ENCODE data around the gene PKD2.

PKD2 gene

GRCh38 chr4:87967193-87967592, 40.2 kb upstream of the PKD2 start:
- ChIA-PET CTCF (interaction anchor here (0.8 to 2.0 kb wide), 4 partner anchors 10 to 115 kb away, joined by 3 to 5 read pairs (median 4); no protein-coding TSS in a partner anchor), POLR2A (interaction anchor here (0.6 kb wide), 1 partner anchor 690 kb away, joined by 8 read pairs; no protein-coding TSS in a partner anchor)
- no peak overlapping the region for H3K4me3 ChIP-seq (ENCODE audit: low read depth, low read length)
- no peak for DNase-seq (ENCODE audit: low read depth, low spot score)
- no peak for TF ChIP-seq CTCF (IDR thresholded peaks at IDR 0.05; ENCODE audit: insufficient read depth, low read length, missing control alignments)

- POLR2A ChIA-PET = no interaction called here
- H3K4me3 ChIP-seq (ENCODE audit: low read depth, low read length) = no peak overlapping the region
- no peak for TF ChIP-seq CTCF (IDR thresholded peaks at IDR 0.05; ENCODE audit: insufficient read depth, low read length, missing control alignments)
- DNase-seq (ENCODE audit: low read depth, low spot score) = no peak
- CTCF ChIA-PET = no interaction called here
Measured at GRCh38 chr4:87970121-87970520, 37.3 kb upstream of the PKD2 start.

- POLR2A ChIA-PET = no interaction called here
- TF ChIP-seq CTCF (IDR thresholded peaks at IDR 0.05; ENCODE audit: insufficient read depth, low read length, missing control alignments) = no peak
- H3K4me3 ChIP-seq (ENCODE audit: low read depth, low read length) = no peak overlapping the region
- DNase-seq (ENCODE audit: low read depth, low spot score) = no peak
- CTCF ChIA-PET = interaction anchor here (2.6 to 10.6 kb wide), 3 partner anchors 9 to 120 kb away, joined by 17 to 348 read pairs (median 34); no protein-coding TSS in a partner anchor
Measured at GRCh38 chr4:87971866-87972265, 35.6 kb upstream of the PKD2 start.

- CTCF ChIA-PET = interaction anchor here (0.6 to 10.6 kb wide), 32 partner anchors 9 to 690 kb away, joined by 3 to 348 read pairs (median 4); no protein-coding TSS in a partner anchor
- POLR2A ChIA-PET = no interaction called here
- peak; percentile 82 for DNase-seq (ENCODE audit: low read depth, low spot score)
- peak overlapping the region; percentile 43 for H3K4me3 ChIP-seq (ENCODE audit: low read depth, low read length)
- peak; percentile 61 for TF ChIP-seq CTCF (IDR thresholded peaks at IDR 0.05; ENCODE audit: insufficient read depth, low read length, missing control alignments)
Measured at GRCh38 chr4:87973283-87974169, 33.9 kb upstream of the PKD2 start.

GRCh38 chr4:87974856-87975462, 32.5 kb upstream of the PKD2 start:
- CTCF ChIA-PET = interaction anchor here (0.8 to 10.6 kb wide), 13 partner anchors 9 to 236 kb away, joined by 3 to 348 read pairs (median 5); no protein-coding TSS in a partner anchor
- POLR2A ChIA-PET = no interaction called here
- H3K4me3 ChIP-seq (ENCODE audit: low read depth, low read length) = no peak overlapping the region
- no peak for DNase-seq (ENCODE audit: low read depth, low spot score)
- TF ChIP-seq CTCF (IDR thresholded peaks at IDR 0.05; ENCODE audit: insufficient read depth, low read length, missing control alignments) = no peak

GRCh38 chr4:87975466-87975865, 32.0 kb upstream of the PKD2 start, which contains the start of gene SPP1:
TSS of gene SPP1 (plus strand) at chr4:87975714. CDS start at chr4:87976896, 1,182 bp downstream.
- no peak for TF ChIP-seq CTCF (IDR thresholded peaks at IDR 0.05; ENCODE audit: insufficient read depth, low read length, missing control alignments)
- ChIA-PET POLR2A (no interaction called here), CTCF (interaction anchor here (0.8 to 10.6 kb wide), 11 partner anchors 8 to 295 kb away, joined by 3 to 348 read pairs (median 5); no protein-coding TSS in a partner anchor)
- no peak for DNase-seq (ENCODE audit: low read depth, low spot score)
- H3K4me3 ChIP-seq (ENCODE audit: low read depth, low read length) = no peak within 1 kb of the TSS

Measured in AG04449 (cell line).